Endodermal cell (in vitro differentiated cells): ENCODE results near the gene TRIM2. TPM values are rescaled to one million over a fixed set of nuclear protein-coding genes. Genes with fewer than 3 reads are reported as not detected.

ENCODE experiments used
- DNase-seq: peaks from one replicate; pipeline ENCODE4 v3.0.0-alpha.2; 2017
- H3K27ac ChIP-seq: 2 replicates; pipeline ENCODE4 v1.5.1; 2013; ENCODE audit warnings: mild to moderate bottlenecking, low read depth, low read length, moderate library complexity
- H3K27me3 ChIP-seq: 2 replicates; pipeline ENCODE4 v1.6.1; 2013; ENCODE audit warnings: mild to moderate bottlenecking, low read length, moderate library complexity; ENCODE audit not compliant: insufficient read depth, control insufficient read depth, poor library complexity, severe bottlenecking
- H3K36me3 ChIP-seq: 2 replicates; pipeline ENCODE4 v1.7.0; 2013; ENCODE audit warnings: mild to moderate bottlenecking, low read length, moderate library complexity; ENCODE audit not compliant: control insufficient read depth, insufficient read depth
- H3K4me1 ChIP-seq: one replicate; pipeline ENCODE4 v1.7.0; 2013; ENCODE audit warnings: low read length; ENCODE audit not compliant: control insufficient read depth, insufficient read depth
- H3K4me3 ChIP-seq: 2 replicates; pipeline ENCODE4 v1.5.1; 2013; ENCODE audit warnings: mild to moderate bottlenecking, low read length, moderate library complexity
- H3K9ac ChIP-seq: 2 replicates; pipeline ENCODE4 v1.6.1; 2013; ENCODE audit warnings: mild to moderate bottlenecking, low read length, moderate library complexity; ENCODE audit not compliant: poor library complexity, severe bottlenecking; ENCODE audit errors: extremely low read depth
- H3K9me3 ChIP-seq: 2 replicates; pipeline ENCODE4 v1.6.1; 2013; ENCODE audit warnings: mild to moderate bottlenecking, low read length, moderate library complexity; ENCODE audit not compliant: control insufficient read depth
- H3K27ac Mint-ChIP-seq: 2 replicates; pipeline ENCODE4 v1.8.0; 2020; ENCODE audit warnings: mixed read lengths
- H3K27me3 Mint-ChIP-seq: 2 replicates; pipeline ENCODE4 v1.8.0; 2021; ENCODE audit warnings: mild to moderate bottlenecking, mixed read lengths; ENCODE audit not compliant: insufficient read depth
- H3K36me3 Mint-ChIP-seq: 2 replicates; pipeline ENCODE4 v1.8.0; 2020; ENCODE audit warnings: low read depth, mixed read lengths
- H3K4me1 Mint-ChIP-seq: 2 replicates; pipeline ENCODE4 v1.8.0; 2020; ENCODE audit warnings: mixed read lengths
- H3K4me3 Mint-ChIP-seq: 2 replicates; pipeline ENCODE4 v1.8.0; 2020; ENCODE audit warnings: mild to moderate bottlenecking, moderate library complexity, mixed read lengths
- H3K9me3 Mint-ChIP-seq: 2 replicates; pipeline ENCODE4 v1.8.0; 2020; ENCODE audit warnings: mild to moderate bottlenecking, mixed read lengths
- WGBS, 2 experiments: methylation state at CpG; one replicate each; pipeline versions ENCODE4 v1.1.5 to v1.1.7; 2013; ENCODE audit warnings: missing lambda C conversion rate in 2 of 2, mixed read lengths in 1 of 2; ENCODE audit not compliant: insufficient coverage in 1 of 2, insufficient read length in 1 of 2; 5-methylcytosine and 5-hydroxymethylcytosine counted together
- total RNA-seq, 2 donors: library from RNA; stranded (reverse); fragmentation: NEBNext Ultra II Directional in 1 of 2; extraction: Animal tissue kit (Norgen Biotek cat#: 25700) in 1 of 2; gene quantifications; 2 replicates in 1 of 2; 3 replicates in 1 of 2; pipeline ENCODE4 v1.2.1, GENCODE V29; 2021
- TF ChIP-seq, protein P1 (sequence below): fragments of 200-600 bp; sonication (generic); conservative IDR thresholded peaks from 2 replicates; pipeline ENCODE4 v1.5.0; 2021; ENCODE audit warnings: antibody characterized with exemption, mild to moderate bottlenecking

Gene TRIM2
- total RNA-seq, 2 donors from 2014 or later = 31.8 to 56.1 TPM

DNA sequence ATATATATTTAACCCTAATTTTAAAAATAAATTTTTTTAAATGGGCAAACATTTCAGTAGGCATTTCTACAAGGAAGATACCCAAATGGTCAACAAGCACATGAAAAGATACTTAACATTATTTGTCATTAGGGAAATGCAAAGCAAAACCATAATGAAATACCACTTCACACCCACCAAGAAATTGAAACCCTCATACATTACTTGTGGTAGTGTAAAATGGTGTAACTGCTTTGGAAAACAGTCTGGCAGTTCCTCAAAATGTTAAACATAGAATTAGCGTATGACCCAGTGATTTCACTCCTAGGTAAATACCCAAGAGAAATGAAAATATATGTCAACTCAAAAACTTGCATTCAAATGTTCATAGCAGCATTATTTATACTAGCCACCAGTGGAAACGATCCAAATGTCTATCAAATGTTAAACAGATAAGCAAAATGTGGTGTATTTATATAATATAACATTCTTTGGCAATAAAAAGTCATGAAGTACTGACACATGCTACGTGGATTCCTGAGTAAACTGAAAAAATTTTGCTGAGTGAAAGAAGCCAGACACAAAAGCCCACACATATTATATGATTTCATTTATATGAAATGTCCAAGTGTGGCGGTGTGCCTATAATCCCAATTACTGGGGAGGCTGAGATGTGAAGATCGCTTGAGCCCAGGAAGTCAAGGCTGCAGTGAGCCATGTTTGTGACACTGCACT lies 16.6 kb downstream of the TRIM2 start:
- WGBS, 2 experiments = 90 to 91% methylated on average over 2 to 4 of the region's 5 CpGs
- Histone ChIP-seq H3K4me3 (no peak overlapping the region), H3K9ac (no peak overlapping the region), H3K36me3 (peaks cover 19% of the 10 kb centered on the region), H3K27ac (no peak overlapping the region), H3K27me3 (no peaks in the 10 kb centered on the region), H3K9me3 (peaks cover 17% of the 10 kb centered on the region), H3K4me1 (peaks cover 9% of the 10 kb centered on the region)
- Mint-ChIP-seq H3K9me3 (peaks cover 11% of the 10 kb centered on the region), H3K27me3 (peaks cover 58% of the 10 kb centered on the region), H3K27ac (no peak overlapping the region), H3K36me3 (peaks cover 33% of the 10 kb centered on the region), H3K4me3 (no peak overlapping the region), H3K4me1 (peaks cover 32% of the 10 kb centered on the region)
- TF ChIP-seq, protein P1, sequence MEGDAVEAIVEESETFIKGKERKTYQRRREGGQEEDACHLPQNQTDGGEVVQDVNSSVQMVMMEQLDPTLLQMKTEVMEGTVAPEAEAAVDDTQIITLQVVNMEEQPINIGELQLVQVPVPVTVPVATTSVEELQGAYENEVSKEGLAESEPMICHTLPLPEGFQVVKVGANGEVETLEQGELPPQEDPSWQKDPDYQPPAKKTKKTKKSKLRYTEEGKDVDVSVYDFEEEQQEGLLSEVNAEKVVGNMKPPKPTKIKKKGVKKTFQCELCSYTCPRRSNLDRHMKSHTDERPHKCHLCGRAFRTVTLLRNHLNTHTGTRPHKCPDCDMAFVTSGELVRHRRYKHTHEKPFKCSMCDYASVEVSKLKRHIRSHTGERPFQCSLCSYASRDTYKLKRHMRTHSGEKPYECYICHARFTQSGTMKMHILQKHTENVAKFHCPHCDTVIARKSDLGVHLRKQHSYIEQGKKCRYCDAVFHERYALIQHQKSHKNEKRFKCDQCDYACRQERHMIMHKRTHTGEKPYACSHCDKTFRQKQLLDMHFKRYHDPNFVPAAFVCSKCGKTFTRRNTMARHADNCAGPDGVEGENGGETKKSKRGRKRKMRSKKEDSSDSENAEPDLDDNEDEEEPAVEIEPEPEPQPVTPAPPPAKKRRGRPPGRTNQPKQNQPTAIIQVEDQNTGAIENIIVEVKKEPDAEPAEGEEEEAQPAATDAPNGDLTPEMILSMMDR = no peak
- no peak for DNase-seq

DNA sequence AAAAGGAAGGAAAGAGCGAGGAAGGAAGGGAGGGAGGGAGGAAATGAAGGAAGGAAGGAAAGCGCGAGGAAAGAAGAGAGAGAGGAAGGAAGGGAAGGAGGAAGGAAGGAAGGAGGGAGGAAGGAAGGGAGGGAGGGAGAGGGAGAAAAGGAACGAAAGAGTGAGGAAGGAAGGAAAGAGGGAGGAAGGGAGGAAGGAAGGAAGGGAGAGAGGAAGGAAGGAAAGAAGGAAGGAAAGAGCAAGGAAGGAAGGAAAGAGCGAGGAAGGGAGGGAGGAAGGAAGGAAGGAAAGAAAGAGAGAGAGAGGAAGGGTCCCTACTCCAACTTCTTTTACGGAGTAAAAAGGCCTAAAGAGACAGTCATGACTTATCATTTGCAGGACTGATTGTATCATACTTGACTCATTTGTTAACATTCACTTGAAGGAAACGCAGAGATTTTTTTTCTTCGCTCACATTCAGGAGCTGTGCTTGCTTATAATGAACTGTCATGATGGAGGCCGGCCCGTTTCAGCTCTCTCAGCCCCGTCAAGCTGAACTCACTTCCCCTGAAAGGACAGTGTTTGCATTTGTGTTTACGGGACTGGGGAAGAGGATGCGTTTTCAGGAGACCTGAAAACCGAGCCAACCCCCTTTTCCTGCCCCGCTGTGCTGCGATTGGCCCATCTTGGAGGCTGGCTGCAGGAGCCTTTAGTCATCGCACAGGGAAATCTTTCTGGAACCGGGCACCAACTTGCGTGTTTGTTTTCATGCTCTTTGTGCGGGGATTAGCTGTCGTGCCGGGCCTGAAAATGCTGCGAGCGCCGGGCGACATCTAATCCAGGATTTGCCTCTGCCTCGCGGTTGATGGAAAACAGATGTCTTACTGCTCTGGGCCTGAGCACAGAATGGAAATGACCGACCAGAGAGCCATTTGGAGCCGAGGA lies 17.8 kb downstream of the TRIM2 start:
- peak overlapping the region; percentile 45 for H3K9ac ChIP-seq
- Mint-ChIP-seq H3K36me3 (peaks cover 30% of the 10 kb centered on the region), H3K27ac (peak overlapping the region; percentile 82), H3K27me3 (peaks cover 56% of the 10 kb centered on the region), H3K4me3 (peak overlapping the region; percentile 64), H3K4me1 (peaks cover 32% of the 10 kb centered on the region), H3K9me3 (peaks cover 11% of the 10 kb centered on the region)
- TF ChIP-seq, protein P1 = no peak
- H3K9me3 ChIP-seq = peaks cover 17% of the 10 kb centered on the region
- peak overlapping the region; percentile 80 for H3K4me3 ChIP-seq
- WGBS, 2 experiments = 18 to 22% methylated on average over 27 to 30 of the region's 30 CpGs
- DNase-seq = no peak
- H3K27me3 ChIP-seq = no peaks in the 10 kb centered on the region
- peaks cover 9% of the 10 kb centered on the region for H3K4me1 ChIP-seq
- peaks cover 19% of the 10 kb centered on the region for H3K36me3 ChIP-seq
- peak overlapping the region; percentile 80 for H3K27ac ChIP-seq

DNA sequence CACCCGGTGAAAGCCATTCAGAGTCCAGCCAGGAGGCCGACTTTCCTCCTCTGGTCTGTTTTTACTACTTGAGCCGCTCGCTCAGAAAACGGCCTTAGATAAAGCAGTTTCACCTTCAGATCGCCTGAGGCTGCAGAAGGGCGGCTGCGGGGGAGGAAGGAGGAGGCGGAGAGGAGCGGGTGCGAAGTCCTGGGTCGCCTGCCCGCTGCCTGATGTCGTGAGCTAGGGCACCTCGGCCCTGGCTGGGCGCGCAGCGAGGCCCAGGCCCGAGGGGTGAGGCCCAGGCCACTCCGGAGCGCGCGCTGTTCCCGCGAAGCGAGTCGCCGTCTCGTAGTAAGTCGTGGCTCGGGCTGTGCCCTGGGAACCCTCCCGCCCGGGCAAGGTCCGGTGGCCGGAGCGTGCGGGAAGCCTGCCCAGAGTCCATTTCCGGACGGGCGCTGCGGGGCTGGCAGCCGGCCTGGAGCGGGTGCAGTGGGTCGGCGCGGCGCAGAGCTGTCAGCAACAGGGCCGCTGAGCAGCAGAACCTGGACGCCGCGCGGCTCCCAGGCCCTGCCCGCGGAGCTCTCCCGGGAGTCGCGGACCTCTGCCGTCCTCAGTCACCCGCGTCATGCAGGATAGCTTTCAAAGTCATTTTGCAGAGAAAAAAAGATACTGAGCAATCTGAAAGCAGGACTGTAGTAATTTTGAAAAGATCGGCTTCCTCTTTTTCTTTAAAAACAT lies 18.6 kb downstream of the TRIM2 start:
- peaks cover 12% of the 10 kb centered on the region for H3K36me3 ChIP-seq
- peak overlapping the region; percentile 80 for H3K4me3 ChIP-seq
- H3K4me1 Mint-ChIP-seq = peaks cover 32% of the 10 kb centered on the region
- peaks cover 53% of the 10 kb centered on the region for H3K27me3 Mint-ChIP-seq
- H3K4me3 Mint-ChIP-seq = peak overlapping the region; percentile 64
- peak overlapping the region; percentile 80 for H3K27ac ChIP-seq
- WGBS, 2 experiments = 4 to 6% methylated on average over 19 to 61 of the region's 61 CpGs
- TF ChIP-seq, protein P1 = no peak
- H3K9me3 Mint-ChIP-seq = peaks cover 11% of the 10 kb centered on the region
- H3K27me3 ChIP-seq = no peaks in the 10 kb centered on the region
- peaks cover 25% of the 10 kb centered on the region for H3K36me3 Mint-ChIP-seq
- peaks cover 9% of the 10 kb centered on the region for H3K4me1 ChIP-seq
- peak; percentile 88 for DNase-seq
- H3K27ac Mint-ChIP-seq = peak overlapping the region; percentile 82
- H3K9me3 ChIP-seq = peaks cover 11% of the 10 kb centered on the region
- H3K9ac ChIP-seq = peak overlapping the region; percentile 45
